Measurements from ENCODE around the gene KTN1. TPM values are rescaled to one million over a fixed set of nuclear protein-coding genes. Genes with fewer than 3 reads are reported as not detected.

KTN1 gene
- total RNA-seq, 4 donors from 2014 or later: 57.8 to 123 (median 106) TPM

DNA sequence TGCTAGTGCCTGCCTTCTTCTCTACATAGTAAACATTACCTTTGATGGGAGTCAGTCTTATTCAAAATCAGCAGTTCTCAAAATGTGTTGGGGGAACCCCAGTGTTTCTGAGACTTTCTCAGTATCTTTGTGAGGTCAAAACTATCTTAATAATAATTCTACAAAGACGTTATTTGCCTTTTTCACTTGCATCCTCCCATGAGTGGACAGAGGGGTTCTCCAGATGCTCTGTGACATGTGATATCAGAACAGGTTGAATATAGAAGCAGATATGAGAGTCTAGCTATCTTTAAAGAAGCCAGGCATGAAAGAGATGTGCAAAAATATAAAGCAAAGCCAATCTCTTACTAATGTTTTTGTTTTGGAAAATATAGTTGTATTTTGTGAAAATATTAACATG lies 144.7 kb downstream of the KTN1 start:
- Histone ChIP-seq H3K4me3 (no peak overlapping the region), H3K9me3 (no peaks in the 10 kb centered on the region), H3K27me3 (no peaks in the 10 kb centered on the region), H3K4me1 (no peaks in the 10 kb centered on the region), H3K36me3 (no peaks in the 10 kb centered on the region), H3K27ac (no peak overlapping the region)
- no peak for TF ChIP-seq POLR2A (IDR thresholded peaks at IDR 0.05)
- TF ChIP-seq, protein P1, sequence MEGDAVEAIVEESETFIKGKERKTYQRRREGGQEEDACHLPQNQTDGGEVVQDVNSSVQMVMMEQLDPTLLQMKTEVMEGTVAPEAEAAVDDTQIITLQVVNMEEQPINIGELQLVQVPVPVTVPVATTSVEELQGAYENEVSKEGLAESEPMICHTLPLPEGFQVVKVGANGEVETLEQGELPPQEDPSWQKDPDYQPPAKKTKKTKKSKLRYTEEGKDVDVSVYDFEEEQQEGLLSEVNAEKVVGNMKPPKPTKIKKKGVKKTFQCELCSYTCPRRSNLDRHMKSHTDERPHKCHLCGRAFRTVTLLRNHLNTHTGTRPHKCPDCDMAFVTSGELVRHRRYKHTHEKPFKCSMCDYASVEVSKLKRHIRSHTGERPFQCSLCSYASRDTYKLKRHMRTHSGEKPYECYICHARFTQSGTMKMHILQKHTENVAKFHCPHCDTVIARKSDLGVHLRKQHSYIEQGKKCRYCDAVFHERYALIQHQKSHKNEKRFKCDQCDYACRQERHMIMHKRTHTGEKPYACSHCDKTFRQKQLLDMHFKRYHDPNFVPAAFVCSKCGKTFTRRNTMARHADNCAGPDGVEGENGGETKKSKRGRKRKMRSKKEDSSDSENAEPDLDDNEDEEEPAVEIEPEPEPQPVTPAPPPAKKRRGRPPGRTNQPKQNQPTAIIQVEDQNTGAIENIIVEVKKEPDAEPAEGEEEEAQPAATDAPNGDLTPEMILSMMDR (IDR thresholded peaks at IDR 0.05): no peak
- WGBS, 2 donors: 86 to 90% methylated on average over 1 of the region's 1 CpG
- DNase-seq: no peak
- intact Hi-C loops (cut with DNase I): no loop called here

DNA sequence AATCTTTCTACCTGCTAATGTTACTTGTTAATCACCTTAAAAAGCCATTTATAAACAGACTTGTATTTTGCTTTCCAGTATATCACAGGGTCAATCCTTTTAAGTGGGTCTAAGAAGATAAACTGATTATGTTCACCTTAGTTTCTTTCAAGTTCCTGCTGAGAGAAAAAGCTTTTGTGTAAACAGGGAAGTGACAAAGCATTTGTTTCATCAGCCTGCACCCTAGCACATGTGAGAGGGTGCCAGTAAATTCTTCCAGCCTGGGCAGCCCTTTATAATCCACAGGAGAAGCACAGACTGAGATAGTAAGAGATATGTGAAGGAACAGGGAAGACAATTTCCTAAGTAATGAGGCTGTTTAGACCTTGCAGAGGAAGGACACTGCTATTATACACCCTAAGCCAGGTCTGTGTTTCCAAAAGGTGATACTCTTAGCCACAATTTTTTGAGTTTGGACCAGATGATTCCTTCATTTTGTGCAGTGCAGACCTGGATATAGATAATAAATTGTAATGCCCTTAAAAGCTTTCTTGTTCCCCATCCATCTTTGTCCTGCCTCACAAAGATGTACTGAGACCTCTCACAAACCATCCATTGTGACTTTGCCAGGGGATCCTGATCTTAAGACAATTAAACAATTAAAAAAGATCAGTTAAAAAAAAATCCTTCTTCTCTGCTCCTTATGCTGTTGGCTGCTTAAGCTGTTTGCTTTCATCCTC lies 150.7 kb downstream of the KTN1 start:
- TF ChIP-seq, protein P1 (IDR thresholded peaks at IDR 0.05): no peak
- TF ChIP-seq POLR2A (IDR thresholded peaks at IDR 0.05): no peak
- H3K27ac ChIP-seq: no peak overlapping the region
- intact Hi-C loops (cut with DNase I): no loop called here

DNA sequence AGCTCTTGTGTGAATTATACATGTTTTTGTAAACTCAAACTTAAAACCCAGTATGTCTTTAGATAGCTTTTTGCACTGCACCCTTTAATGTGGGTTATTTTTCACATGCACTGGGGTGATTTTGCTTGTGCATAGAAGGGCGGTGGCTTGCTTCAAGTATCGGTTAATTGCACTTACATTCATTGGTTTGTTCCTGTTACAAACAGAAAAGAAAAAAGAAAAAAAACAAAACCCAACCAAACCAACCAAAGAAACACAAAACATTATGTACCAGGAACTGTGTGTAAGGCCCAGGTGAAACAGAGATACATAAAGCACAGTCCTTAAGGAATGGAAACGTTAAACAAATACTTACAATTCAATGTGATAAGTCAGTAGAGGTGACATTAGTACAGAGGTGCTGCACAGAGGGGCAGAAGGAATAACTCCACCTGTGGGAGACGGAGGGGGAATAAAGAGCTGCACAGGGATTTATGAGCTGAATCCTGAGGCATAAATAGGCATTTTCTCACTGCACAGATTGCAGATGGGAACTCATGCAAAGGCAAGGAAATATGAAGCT lies 151.4 kb downstream of the KTN1 start:
- intact Hi-C loops (cut with DNase I): no loop called here
- H3K27ac ChIP-seq: no peak overlapping the region
- no peak for DNase-seq

More for the DNA sequence above, 150.7 kb downstream of the KTN1 start:
- no peaks in the 10 kb centered on the region for H3K36me3 ChIP-seq
- peaks cover 0 to 4% (median 0%) of the 10 kb centered on the region in 3 donors for H3K4me1 ChIP-seq
- no peak for DNase-seq
- no peaks in the 10 kb centered on the region for H3K9me3 ChIP-seq
- H3K4me3 ChIP-seq: no peak overlapping the region
- H3K27me3 ChIP-seq: no peaks in the 10 kb centered on the region

DNA sequence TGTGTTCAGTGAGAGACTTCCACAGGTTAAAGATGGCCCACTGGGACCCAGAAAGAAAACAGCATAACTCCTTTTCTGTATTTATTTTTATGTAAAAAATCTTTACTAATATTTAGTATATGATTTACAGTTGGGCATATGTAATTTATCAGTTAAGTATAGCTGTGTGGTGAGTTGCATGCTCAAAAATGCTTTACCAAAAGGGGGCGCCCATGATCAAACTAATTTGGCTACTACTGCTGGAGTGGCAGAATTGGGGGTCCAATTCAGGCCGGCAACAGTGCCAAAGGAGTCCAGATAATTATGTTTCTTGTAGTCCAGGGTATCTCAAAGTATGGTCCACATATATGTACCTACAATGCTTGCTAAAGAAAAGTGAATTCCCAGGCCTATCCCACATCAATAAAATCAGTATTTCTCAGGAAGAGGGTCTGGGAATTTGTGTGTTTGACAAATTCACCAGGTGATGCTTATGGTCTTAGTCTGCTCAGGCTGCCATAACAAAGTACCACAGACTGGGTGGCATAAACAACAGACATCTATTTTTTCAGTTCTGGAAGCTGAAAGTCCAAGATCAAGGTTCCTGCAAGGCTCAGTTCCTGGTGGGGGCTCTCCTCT lies 152.0 kb downstream of the KTN1 start:
- TF ChIP-seq POLR2A (IDR thresholded peaks at IDR 0.05): no peak
- TF ChIP-seq, protein P1 (IDR thresholded peaks at IDR 0.05): peak; percentile 46 to 66 (median 56)
- no peak overlapping the region for H3K27ac ChIP-seq

More for the DNA sequence above, 151.4 kb downstream of the KTN1 start:
- no peak for TF ChIP-seq POLR2A (IDR thresholded peaks at IDR 0.05)
- TF ChIP-seq, protein P1 (IDR thresholded peaks at IDR 0.05): no peak
- no peak overlapping the region for H3K4me3 ChIP-seq
- H3K27me3 ChIP-seq: no peaks in the 10 kb centered on the region
- H3K9me3 ChIP-seq: no peaks in the 10 kb centered on the region
- no peaks in the 10 kb centered on the region for H3K36me3 ChIP-seq
- WGBS, 2 donors: 67 to 77% methylated on average over 4 of the region's 4 CpGs
- H3K4me1 ChIP-seq: peaks cover 0 to 4% (median 0%) of the 10 kb centered on the region in 3 donors

DNA sequence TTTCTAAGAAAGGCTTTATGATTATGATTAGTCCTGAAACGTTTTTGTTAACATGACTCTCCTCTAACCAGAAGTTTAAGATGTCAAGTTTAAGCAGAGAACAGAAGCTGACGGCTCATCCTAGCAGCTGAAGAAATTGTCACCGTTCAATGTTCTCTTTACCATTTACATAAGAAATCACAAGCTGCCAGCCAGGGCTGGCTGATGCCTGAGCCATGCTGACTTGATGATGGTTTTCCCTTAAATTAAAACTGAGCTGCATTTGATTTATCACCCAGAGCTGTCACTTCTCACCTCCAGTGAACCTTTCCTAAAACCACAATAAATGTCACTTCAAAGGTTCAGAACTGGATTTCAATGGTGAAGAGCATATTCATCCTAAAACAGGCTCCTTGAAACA lies 153.6 kb downstream of the KTN1 start:
- intact Hi-C loops (cut with DNase I): no loop called here
- WGBS, 2 donors: 25 to 44% methylated on average over 3 of the region's 3 CpGs
- H3K4me1 ChIP-seq: peaks cover 0 to 4% (median 0%) of the 10 kb centered on the region in 3 donors
- no peaks in the 10 kb centered on the region for H3K36me3 ChIP-seq
- no peak for TF ChIP-seq POLR2A (IDR thresholded peaks at IDR 0.05)
- TF ChIP-seq, protein P1 (IDR thresholded peaks at IDR 0.05): no peak
- no peaks in the 10 kb centered on the region for H3K27me3 ChIP-seq
- H3K9me3 ChIP-seq: no peaks in the 10 kb centered on the region
- no peak for DNase-seq
- no peak overlapping the region for H3K27ac ChIP-seq
- no peak overlapping the region for H3K4me3 ChIP-seq

More for the DNA sequence above, 152.0 kb downstream of the KTN1 start:
- H3K9me3 ChIP-seq: no peaks in the 10 kb centered on the region
- no peak overlapping the region for H3K4me3 ChIP-seq
- H3K4me1 ChIP-seq: peaks cover 0 to 4% (median 0%) of the 10 kb centered on the region in 3 donors
- intact Hi-C loops (cut with DNase I): no loop called here
- no peaks in the 10 kb centered on the region for H3K27me3 ChIP-seq
- no peak for DNase-seq
- 9 to 25% methylated on average over 2 of the region's 2 CpGs for WGBS, 2 donors
- no peaks in the 10 kb centered on the region for H3K36me3 ChIP-seq
